IMR-90 (cell line): ENCODE measurements around the gene PCNX2. TPM values are rescaled to one million over a fixed set of nuclear protein-coding genes. Genes with fewer than 3 reads are reported as not detected.

Experiments used
- ATAC-seq: fragments of 200-7000 bp; cut with Tn5 transposase; 2 replicates; pipeline ENCODE4 v1.9.1; 2020; ENCODE audit warnings: low read depth, mild to moderate bottlenecking, moderate library complexity
- BruUV-seq: library from RNA; stranded (reverse); fragments of 400-500 nt; replicated peaks from 2 replicates; lab custom pipeline; 2021; lab: Mats Ljungman, UMichigan
- CTCF ChIA-PET: fragments of 300-600 bp; formaldehyde crosslinking; extraction: SDS; loops from one replicate; lab custom pipeline; 2021; ENCODE audit warnings: antibody characterized with exemption; lab: Yijun Ruan, JAX
- POLR2A ChIA-PET: fragments of 300-600 bp; sonication (Branson Sonifier 250); formaldehyde crosslinking; loops from one replicate; lab custom pipeline; 2022; ENCODE audit warnings: antibody characterized with exemption; ENCODE audit not compliant: unreplicated experiment; lab: Charles Lee
- DNase-seq: peaks from one replicate; pipeline ENCODE4 v3.0.0; 2013
- H2AFZ ChIP-seq: replicated peaks from 2 replicates; pipeline ENCODE3; 2013; ENCODE audit warnings: low read length, mild to moderate bottlenecking; ENCODE audit not compliant: poor library complexity
- H2AK5ac ChIP-seq: 2 replicates; pipeline ENCODE4 v1.6.1; 2013; ENCODE audit warnings: low read depth, low read length, inconsistent platforms
- H2AK9ac ChIP-seq: replicated peaks from 2 replicates; pipeline ENCODE3; 2013; ENCODE audit warnings: mild to moderate bottlenecking, low read depth, low read length, moderate library complexity; ENCODE audit not compliant: poor library complexity
- H2BK120ac ChIP-seq: 2 replicates; pipeline ENCODE4 v1.6.1; 2013; ENCODE audit warnings: low read depth, low read length, inconsistent platforms
- H2BK15ac ChIP-seq: 3 replicates; pipeline ENCODE4 v1.6.1; 2013; ENCODE audit warnings: low read depth, low read length, inconsistent platforms
- H2BK20ac ChIP-seq: 2 replicates; pipeline ENCODE4 v1.6.1; 2013; ENCODE audit warnings: low read depth, mild to moderate bottlenecking, inconsistent platforms, low read length, moderate library complexity
- H2BK5ac ChIP-seq: 2 replicates; pipeline ENCODE4 v1.6.1; 2013; ENCODE audit warnings: mild to moderate bottlenecking, low read depth, low read length, inconsistent platforms; ENCODE audit not compliant: poor library complexity, severe bottlenecking
- H3K14ac ChIP-seq: replicated peaks from 2 replicates; pipeline ENCODE4 v1.6.1; 2013; ENCODE audit warnings: low read depth, low read length, inconsistent platforms
- H3K18ac ChIP-seq: 2 replicates; pipeline ENCODE4 v1.6.1; 2013; ENCODE audit warnings: low read depth, low read length, control low read depth
- H3K23ac ChIP-seq: 2 replicates; pipeline ENCODE4 v1.6.1; 2013; ENCODE audit warnings: low read depth, low read length, inconsistent platforms
- H3K27ac ChIP-seq: 2 replicates; pipeline ENCODE4 v1.5.1; 2013; ENCODE audit warnings: mild to moderate bottlenecking, control low read depth, low read length; ENCODE audit not compliant: insufficient read depth
- H3K27me3 ChIP-seq: 2 replicates; pipeline ENCODE4 v1.6.1; 2013; ENCODE audit warnings: low read length; ENCODE audit not compliant: control insufficient read depth, insufficient read depth
- H3K36me3 ChIP-seq: 2 replicates; pipeline ENCODE4 v1.6.1; 2013; ENCODE audit warnings: low read length, mixed read lengths; ENCODE audit not compliant: control insufficient read depth, insufficient read depth
- H3K4ac ChIP-seq: 2 replicates; pipeline ENCODE4 v1.6.1; 2013; ENCODE audit warnings: low read depth, low read length, inconsistent platforms
- H3K4me1 ChIP-seq: 2 replicates; pipeline ENCODE4 v1.6.1; 2013; ENCODE audit warnings: low read length, mixed read lengths; ENCODE audit not compliant: control insufficient read depth, insufficient read depth
- H3K4me2 ChIP-seq: 2 replicates; pipeline ENCODE4 v1.6.1; 2013; ENCODE audit warnings: low read depth, mild to moderate bottlenecking, control low read depth, low read length, moderate library complexity
- H3K4me3 ChIP-seq: 2 replicates; pipeline ENCODE4 v1.5.1; 2013; ENCODE audit warnings: low read depth, mild to moderate bottlenecking, control low read depth, low read length, moderate library complexity; ENCODE audit not compliant: insufficient read depth
- H3K56ac ChIP-seq: 2 replicates; pipeline ENCODE4 v1.6.1; 2013; ENCODE audit warnings: low read length, inconsistent platforms; ENCODE audit not compliant: insufficient read depth; ENCODE audit errors: extremely low read depth
- H3K79me1 ChIP-seq, 2 experiments: 2 replicates each; pipeline ENCODE4 v1.6.1; 2013; ENCODE audit warnings: low read length in 2 of 2, inconsistent platforms in 1 of 2, low read depth in 1 of 2
- H3K9ac ChIP-seq: 2 replicates; pipeline ENCODE4 v1.6.1; 2013; ENCODE audit warnings: low read depth, low read length, control low read depth
- H3K9me1 ChIP-seq: 2 replicates; pipeline ENCODE4 v1.6.1; 2013; ENCODE audit warnings: low read length, inconsistent platforms; ENCODE audit not compliant: insufficient read depth
- H3K9me3 ChIP-seq: 2 replicates; pipeline ENCODE4 v1.6.1; 2013; ENCODE audit warnings: low read length; ENCODE audit not compliant: control insufficient read depth, insufficient read depth
- H4K20me1 ChIP-seq: 2 replicates; pipeline ENCODE4 v1.6.1; 2013; ENCODE audit warnings: low read length, inconsistent platforms; ENCODE audit not compliant: insufficient read depth
- H4K5ac ChIP-seq: 2 replicates; pipeline ENCODE4 v1.6.1; 2013; ENCODE audit warnings: mild to moderate bottlenecking, low read depth, low read length, control low read depth
- H4K8ac ChIP-seq, 2 experiments: 2 replicates each; pipeline ENCODE4 v1.6.1; 2013; ENCODE audit warnings: low read depth in 2 of 2, low read length in 2 of 2, control low read depth in 1 of 2, inconsistent platforms in 1 of 2
- H4K91ac ChIP-seq: 2 replicates; pipeline ENCODE4 v1.6.1; 2013; ENCODE audit warnings: low read depth, low read length, inconsistent platforms; ENCODE audit not compliant: insufficient read depth
- BHLHE40 ChIP-seq: fragments of 150-350 bp; IDR thresholded peaks from 2 replicates; pipeline ENCODE4 v1.6.1; 2016; ENCODE audit warnings: mild to moderate bottlenecking, low read depth, low read length
- CEBPB ChIP-seq: IDR thresholded peaks from 2 replicates; pipeline ENCODE4 v1.6.1; 2012; ENCODE audit warnings: low read depth, low read length, improper control_type of control experiment
- CHD1 ChIP-seq: IDR thresholded peaks from 2 replicates; pipeline ENCODE4 v1.6.1; 2012; ENCODE audit warnings: low read depth, low read length, improper control_type of control experiment
- CTCF ChIP-seq: conservative IDR thresholded peaks from 2 replicates; pipeline ENCODE4 v1.5.1; 2012; ENCODE audit warnings: mild to moderate bottlenecking, low read depth, low read length, improper control_type of control experiment
- ELK1 ChIP-seq: fragments of 150-350 bp; IDR thresholded peaks from 2 replicates; pipeline ENCODE4 v1.6.1; 2016; ENCODE audit warnings: low read depth, mild to moderate bottlenecking, low read length, moderate library complexity, borderline replicate concordance
- MAFK ChIP-seq: IDR thresholded peaks from 2 replicates; pipeline ENCODE4 v1.6.1; 2012; ENCODE audit warnings: low read depth, low read length, improper control_type of control experiment
- MAZ ChIP-seq: IDR thresholded peaks from 2 replicates; pipeline ENCODE4 v1.6.1; 2012; ENCODE audit warnings: low read depth, mild to moderate bottlenecking, low read length, improper control_type of control experiment, moderate library complexity, borderline replicate concordance
- MXI1 ChIP-seq: IDR thresholded peaks from 2 replicates; pipeline ENCODE4 v1.6.1; 2012; ENCODE audit warnings: low read depth, mild to moderate bottlenecking, low read length, moderate library complexity, borderline replicate concordance
- NFE2L2 ChIP-seq: fragments of 150-350 bp; IDR thresholded peaks from 2 replicates; pipeline ENCODE4 v1.6.1; 2016; ENCODE audit warnings: low read depth, mild to moderate bottlenecking, low read length
- POLR2A ChIP-seq: IDR thresholded peaks from 2 replicates; pipeline ENCODE4 v1.6.1; 2012; ENCODE audit warnings: mild to moderate bottlenecking, low read depth, low read length
- RAD21 ChIP-seq: IDR thresholded peaks from 2 replicates; pipeline ENCODE4 v1.6.1; 2012; ENCODE audit warnings: low read length, improper control_type of control experiment
- RCOR1 ChIP-seq: IDR thresholded peaks from 2 replicates; pipeline ENCODE4 v1.6.1; 2012; ENCODE audit warnings: mild to moderate bottlenecking, low read length, improper control_type of control experiment; ENCODE audit not compliant: insufficient replicate concordance
- RFX5 ChIP-seq: IDR thresholded peaks from 2 replicates; pipeline ENCODE4 v1.8.0; 2012; ENCODE audit warnings: low read depth, mild to moderate bottlenecking, low read length, moderate library complexity
- USF2 ChIP-seq: fragments of 150-350 bp; IDR thresholded peaks from 2 replicates; pipeline ENCODE4 v1.6.1; 2017; ENCODE audit warnings: mild to moderate bottlenecking, antibody characterized with exemption, low read length, low read depth
- WGBS, 2 experiments: methylation state at CpG; one replicate each; pipeline versions ENCODE4 v1.1.5 to v1.1.7; 2013; ENCODE audit warnings: missing lambda C conversion rate in 2 of 2; ENCODE audit not compliant: insufficient read length in 1 of 2; ENCODE audit errors: extremely low coverage in 2 of 2; 5-methylcytosine and 5-hydroxymethylcytosine counted together
- dilution Hi-C: fragments of 300-500 bp; cut with HindIII; formaldehyde crosslinking; loops from one replicate; pipeline ENCODE4 v1.14.3; 2018; ENCODE audit warnings: low sequenced_read_pairs; ENCODE audit not compliant: unreplicated experiment
- in situ Hi-C: fragments of 300-500 bp; cut with MboI; formaldehyde crosslinking; loops from 3 replicates; pipeline ENCODE4 v1.14.3; 2019; ENCODE audit warnings: low sequenced_read_pairs, inconsistent platforms, mixed read lengths
- intact Hi-C: fragments of 100-400 bp; cut with micrococcal nuclease; formaldehyde crosslinking; loops from 2 replicates; pipeline ENCODE4 v1.10.0; 2022
- polyA plus RNA-seq, 3 experiments: library from polyadenylated mRNA; depleted of rRNA; stranded (reverse); fragments of >200 nt; gene quantifications; 2 replicates each; pipeline ENCODE4 v1.2.3, GENCODE V29; 2012; ENCODE audit warnings: low replicate concordance in 1 of 3
- total RNA-seq: library from RNA; depleted of rRNA; stranded (reverse); fragments of >200 nt; gene quantifications from 2 replicates; pipeline ENCODE4 v1.2.3, GENCODE V29; 2012

The PCNX2 gene
- total and polyA plus RNA-seq, 2 of the 4 experiments (the other 2 are of a cell fraction) = 15.9 to 22.6 TPM

- Histone ChIP-seq H2BK15ac (peak overlapping the region; percentile 67; the same call in 1 of the 3 replicates), H3K56ac (no peak overlapping the region), H3K79me1 (peaks cover 0 to 3% of the 10 kb centered on the region in 2 experiments; a peak in 1 of 4 replicates), H3K14ac (peak overlapping the region; percentile 57), H2BK120ac (peak overlapping the region; percentile 65; the same call in 1 of the 2 replicates), H4K5ac (peak overlapping the region; percentile 83), H2AK5ac (peak overlapping the region; percentile 81; the same call in 1 of the 2 replicates), H3K23ac (peak overlapping the region; percentile 37; the same call in 1 of the 2 replicates), H3K36me3 (no peaks in the 10 kb centered on the region), H2AK9ac (no peak overlapping the region), H4K8ac (peak overlapping the region in 1 of 2 experiments; percentile 58; a peak in 1 of 4 replicates), H3K4ac (peak overlapping the region; percentile 39), H3K4me1 (peaks cover 14% of the 10 kb centered on the region), H3K4me2 (no peak overlapping the region), H3K27ac (peak overlapping the region; percentile 25; the same call in 1 of the 2 replicates), H3K9ac (no peak overlapping the region), H3K4me3 (no peak overlapping the region), H3K9me3 (no peaks in the 10 kb centered on the region; the same call in 1 of the 2 replicates), H3K18ac (peak overlapping the region; percentile 67), H2AFZ (no peak overlapping the region), H4K91ac (no peak overlapping the region), H3K9me1 (peaks cover 2% of the 10 kb centered on the region; the same call in 1 of the 2 replicates), H3K27me3 (no peaks in the 10 kb centered on the region), H2BK5ac (no peak overlapping the region), H2BK20ac (peak overlapping the region; percentile 85; the same call in 1 of the 2 replicates), H4K20me1 (no peaks in the 10 kb centered on the region)
- CTCF ChIA-PET = interaction anchor here (1.0 kb wide), 1 partner anchor 48 kb away, joined by 3 read pairs; no protein-coding TSS in a partner anchor
- in situ Hi-C loops = no loop called here
- no TSS peak for BruUV-seq
- POLR2A ChIA-PET = no interaction called here
- dilution Hi-C loops = no loop called here
- intact Hi-C loops = no loop called here
- WGBS, 2 experiments = no CpG with 5 or more reads among the region's 2 CpGs
- no peak for DNase-seq
- ATAC-seq = no peak
- TF ChIP-seq CHD1 (no peak), RCOR1 (no peak), POLR2A (no peak), RFX5 (no peak), CEBPB (no peak), RAD21 (no peak), ELK1 (no peak), MAFK (no peak), MAZ (no peak), NFE2L2 (no peak), BHLHE40 (no peak), MXI1 (no peak), USF2 (no peak), CTCF (no peak)
These were observed 229.4 kb downstream of the PCNX2 start for GRCh38 chr1:233066087-233066486.
